HG03139 (cell line): ENCODE measurements around the gene PTPRG.

ENCODE experiments used
- ATAC-seq: cut with Tn5 transposase; IDR thresholded peaks from one replicate; pipeline ENCODE4 v1.9.1; 2021; ENCODE audit not compliant: unreplicated experiment

The PTPRG gene

DNA sequence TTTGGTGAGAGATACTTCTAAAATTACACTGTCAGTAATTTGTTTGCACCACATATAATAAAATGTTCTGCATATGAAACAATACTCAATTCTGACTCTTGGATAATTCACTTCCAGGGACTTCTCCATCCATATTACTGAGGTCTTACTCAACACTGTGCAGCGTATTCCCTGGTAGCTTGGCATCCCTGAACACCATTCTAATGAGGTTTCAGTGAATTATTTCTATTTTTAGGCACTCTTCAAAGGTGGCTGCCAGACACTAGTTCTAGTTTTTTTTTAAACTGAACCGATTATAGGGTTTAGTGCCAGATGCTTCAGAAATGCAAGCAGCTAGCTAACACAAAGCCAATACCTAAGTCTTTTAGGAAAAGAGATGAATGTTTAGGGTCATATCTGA lies 528.7 kb downstream of the PTPRG start:
- no peak for ATAC-seq

- ATAC-seq = no peak
Measured at GRCh38 chr3:62090519-62090918, 529.1 kb downstream of the PTPRG start.

GRCh38 chr3:62093025-62093424 lies 531.7 kb downstream of the PTPRG start:
- no peak for ATAC-seq

- no peak for ATAC-seq
Measured at GRCh38 chr3:62094461-62094860, 533.1 kb downstream of the PTPRG start.

GRCh38 chr3:62095080-62095479 lies 533.7 kb downstream of the PTPRG start:
- ATAC-seq = no peak

GRCh38 chr3:62095756-62096155 lies 534.4 kb downstream of the PTPRG start:
- ATAC-seq = no peak

DNA sequence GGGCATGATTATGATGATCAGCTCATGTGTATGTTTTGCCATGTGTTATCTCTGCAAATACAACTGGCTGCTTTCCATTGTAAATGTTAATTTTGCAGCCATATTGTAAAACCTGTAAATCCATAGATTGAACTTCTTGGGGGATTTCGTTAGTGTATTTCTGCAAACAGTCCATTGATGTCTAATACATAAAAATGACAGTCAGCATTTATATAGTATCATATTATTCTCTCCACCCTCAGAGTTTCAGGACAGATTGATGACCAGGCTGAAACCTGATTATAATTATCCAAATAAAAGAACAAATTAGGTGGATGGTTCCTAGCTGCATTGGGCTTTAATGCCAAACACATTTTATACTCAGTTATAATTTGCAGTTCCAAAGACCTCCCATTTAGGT lies 535.1 kb downstream of the PTPRG start:
- no peak for ATAC-seq

DNA sequence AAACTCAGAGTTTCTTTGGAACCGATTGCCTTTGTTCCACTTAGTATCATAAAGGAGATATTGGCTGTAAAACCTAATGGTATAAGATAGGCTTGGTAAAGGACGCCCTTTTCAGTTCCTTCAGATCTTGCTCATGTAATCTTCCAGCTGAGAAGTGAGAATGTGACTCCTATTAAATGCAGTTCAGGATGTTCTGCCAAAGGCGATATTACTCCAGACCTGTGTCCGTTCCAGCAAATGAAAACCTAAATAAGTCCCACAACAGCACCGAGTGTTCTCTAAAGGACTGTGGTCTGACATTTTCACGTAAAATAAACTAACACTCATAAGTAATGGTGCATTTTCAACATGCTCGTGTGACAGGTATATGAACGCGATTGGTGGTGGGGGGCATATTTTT lies 535.8 kb downstream of the PTPRG start:
- ATAC-seq = no peak

- no peak for ATAC-seq
Measured at GRCh38 chr3:62098646-62099365, 537.4 kb downstream of the PTPRG start.

DNA sequence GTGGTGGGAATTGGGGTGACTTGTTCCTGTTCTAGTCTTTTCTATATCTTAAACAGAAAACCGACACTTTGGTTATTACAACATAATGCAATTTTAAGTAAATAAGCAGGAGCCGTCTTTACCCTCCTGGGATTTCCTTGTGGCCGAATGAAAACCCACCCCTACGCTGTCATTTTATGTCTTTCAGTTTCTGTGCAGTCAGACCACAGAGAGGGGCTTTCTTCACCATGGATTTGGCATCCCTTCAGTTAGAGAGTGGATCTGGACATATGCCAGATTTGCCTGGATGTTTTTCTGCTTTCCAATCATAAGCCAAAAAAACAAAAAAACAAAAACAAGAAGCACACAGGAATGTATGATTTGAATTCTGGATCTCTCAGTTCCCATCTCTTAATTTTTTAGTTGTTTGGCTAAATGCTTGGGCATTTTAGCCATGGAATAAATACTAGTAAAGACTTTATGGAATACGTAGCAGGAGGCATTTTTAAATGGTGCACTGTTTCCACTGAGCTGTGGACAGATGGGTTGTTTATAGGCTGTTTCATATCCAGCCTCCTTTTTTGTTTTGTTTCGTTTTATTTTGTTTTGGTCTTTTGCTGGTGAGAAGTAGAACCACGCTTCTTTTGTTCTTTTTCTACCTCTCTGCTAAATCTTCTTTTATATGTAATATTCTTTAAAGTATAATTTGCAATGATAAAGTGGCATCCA lies 539.1 kb downstream of the PTPRG start:
- ATAC-seq = no peak

DNA sequence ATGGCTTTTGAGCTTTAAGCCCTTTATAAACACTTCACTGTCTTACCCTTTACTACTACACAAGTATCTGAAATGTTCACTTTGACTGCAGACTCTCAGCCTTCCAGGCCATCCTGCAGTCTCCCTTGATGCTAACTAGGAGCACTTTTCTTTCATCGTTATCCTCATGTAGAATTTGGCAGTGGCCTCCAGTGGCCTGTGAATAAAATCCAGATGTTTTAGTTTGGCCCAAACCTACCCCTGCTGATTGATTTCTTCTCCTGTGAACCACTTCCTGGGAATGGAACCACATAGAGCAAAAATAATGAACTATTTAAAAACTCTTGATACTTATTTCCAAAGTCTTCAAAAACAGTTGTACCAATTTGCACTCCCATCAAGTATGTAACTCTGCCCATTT lies 540.1 kb downstream of the PTPRG start:
- no peak for ATAC-seq

- ATAC-seq = no peak
Measured at GRCh38 chr3:62103531-62103930, 542.2 kb downstream of the PTPRG start.

DNA sequence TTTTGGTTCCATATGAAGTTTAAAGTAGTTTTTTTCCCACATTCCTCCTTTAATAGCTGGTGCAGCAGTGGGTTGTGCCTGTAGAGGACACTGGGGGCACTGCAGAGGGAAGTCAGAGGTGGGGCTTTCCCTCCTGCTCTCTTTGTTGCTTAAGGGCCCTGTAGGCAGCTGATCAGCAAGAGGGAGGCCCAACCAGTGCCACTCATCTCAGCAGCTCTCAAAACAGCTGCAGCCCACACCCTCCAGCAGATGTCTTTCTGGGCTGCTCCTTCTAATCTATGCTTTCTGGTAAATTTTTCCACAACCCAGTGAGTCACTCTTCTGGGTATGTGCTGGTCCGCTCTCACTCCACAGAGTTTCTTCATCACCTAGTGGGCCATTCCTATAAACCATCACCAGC lies 548.2 kb downstream of the PTPRG start:
- no peak for ATAC-seq

DNA sequence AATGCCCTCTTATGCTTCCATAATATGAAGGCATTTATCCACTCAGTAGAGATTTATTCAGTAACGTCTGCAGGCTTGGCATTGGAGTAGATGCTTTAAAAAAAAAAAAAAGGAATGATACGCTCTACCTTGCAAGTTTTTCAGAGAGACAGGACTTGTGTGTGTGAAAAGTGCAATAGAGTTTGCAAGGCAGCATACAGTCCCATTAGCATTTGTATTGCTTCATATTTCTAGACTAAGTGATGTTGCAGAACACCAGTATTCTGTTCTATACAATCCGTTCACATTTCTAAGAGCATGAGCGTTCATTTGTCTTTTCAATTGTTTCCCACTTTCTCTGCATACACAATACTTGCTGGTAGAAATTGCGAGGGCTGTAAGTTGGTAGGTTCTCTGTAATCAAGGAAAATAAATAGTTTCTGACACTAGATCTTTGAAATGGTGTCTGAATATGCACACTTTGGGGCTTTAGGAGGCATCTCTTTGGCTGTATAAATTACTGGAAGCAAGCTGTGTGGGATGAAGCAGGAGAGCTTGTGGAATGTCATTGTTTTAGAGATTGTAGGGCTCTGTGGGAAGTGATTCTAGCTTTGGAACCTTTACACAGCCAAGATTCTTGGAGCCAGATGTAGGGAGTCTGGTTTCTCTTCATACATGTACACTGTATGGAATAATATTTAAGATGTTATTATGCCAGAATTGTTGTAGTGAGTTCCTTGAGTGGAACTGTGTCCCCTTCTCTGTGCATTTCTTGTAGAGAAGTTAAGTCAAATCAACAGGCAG lies 549.3 kb downstream of the PTPRG start:
- ATAC-seq = no peak

- no peak for ATAC-seq
Measured at GRCh38 chr3:62113092-62113491, 551.7 kb downstream of the PTPRG start.

- ATAC-seq = no peak
Measured at GRCh38 chr3:62114763-62115162, 553.4 kb downstream of the PTPRG start.

DNA sequence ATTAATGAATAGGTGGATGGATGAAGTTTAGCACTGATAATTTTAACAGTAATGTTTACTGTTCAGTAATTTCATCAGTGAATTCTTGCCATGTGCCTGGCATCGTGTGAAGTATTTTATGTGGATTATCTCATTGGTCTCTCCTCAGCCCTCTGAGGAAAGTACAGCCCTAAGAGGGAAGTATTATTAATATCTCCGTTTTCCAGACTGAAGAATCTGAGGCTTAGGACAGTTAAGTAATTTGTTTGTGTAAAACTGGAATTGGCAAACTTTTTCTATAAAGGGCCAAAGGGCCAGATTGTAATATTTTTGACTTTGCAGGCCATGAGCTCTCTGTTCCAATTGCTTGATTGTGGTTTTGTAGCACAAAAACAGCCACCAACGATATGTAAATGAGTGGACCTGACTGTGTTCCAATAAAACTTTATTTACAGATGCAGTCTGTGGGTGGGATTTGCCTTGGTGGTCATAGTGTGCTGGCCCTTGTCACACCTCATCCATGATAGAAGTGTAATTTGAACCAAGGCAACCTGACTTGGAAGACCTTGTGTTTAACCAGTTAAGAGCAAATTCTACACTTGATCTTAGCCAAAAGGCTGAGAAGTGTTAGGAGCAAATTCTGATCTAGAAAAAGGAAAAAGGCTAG lies 556.7 kb downstream of the PTPRG start:
- ATAC-seq = no peak

DNA sequence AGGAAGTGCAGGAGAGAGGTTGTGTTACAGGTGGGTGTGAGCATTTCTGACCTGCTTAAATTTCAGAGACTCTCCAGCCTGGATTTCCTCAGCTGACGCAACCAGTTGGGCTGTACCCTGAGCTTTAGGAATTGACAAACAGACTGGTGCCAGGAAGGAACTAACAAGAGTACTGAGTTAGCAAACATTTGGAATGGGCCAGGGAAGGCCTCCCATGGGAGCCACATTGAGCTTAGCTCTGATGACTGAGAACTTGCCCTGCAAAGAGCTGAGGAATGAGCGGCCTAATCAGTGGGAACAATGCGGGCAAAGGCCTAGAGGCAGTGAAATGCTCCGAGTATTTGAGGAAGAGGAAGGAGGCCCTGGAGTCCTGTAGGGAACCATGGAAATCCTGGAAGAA lies 557.8 kb downstream of the PTPRG start:
- no peak for ATAC-seq

GRCh38 chr3:62122819-62123218 lies 561.4 kb downstream of the PTPRG start:
- no peak for ATAC-seq

- no peak for ATAC-seq
Measured at GRCh38 chr3:62125380-62125779, 564.0 kb downstream of the PTPRG start.

- no peak for ATAC-seq
Measured at GRCh38 chr3:62127116-62127515, 565.7 kb downstream of the PTPRG start.
